ENCODE results near the gene PARP15.

DNA sequence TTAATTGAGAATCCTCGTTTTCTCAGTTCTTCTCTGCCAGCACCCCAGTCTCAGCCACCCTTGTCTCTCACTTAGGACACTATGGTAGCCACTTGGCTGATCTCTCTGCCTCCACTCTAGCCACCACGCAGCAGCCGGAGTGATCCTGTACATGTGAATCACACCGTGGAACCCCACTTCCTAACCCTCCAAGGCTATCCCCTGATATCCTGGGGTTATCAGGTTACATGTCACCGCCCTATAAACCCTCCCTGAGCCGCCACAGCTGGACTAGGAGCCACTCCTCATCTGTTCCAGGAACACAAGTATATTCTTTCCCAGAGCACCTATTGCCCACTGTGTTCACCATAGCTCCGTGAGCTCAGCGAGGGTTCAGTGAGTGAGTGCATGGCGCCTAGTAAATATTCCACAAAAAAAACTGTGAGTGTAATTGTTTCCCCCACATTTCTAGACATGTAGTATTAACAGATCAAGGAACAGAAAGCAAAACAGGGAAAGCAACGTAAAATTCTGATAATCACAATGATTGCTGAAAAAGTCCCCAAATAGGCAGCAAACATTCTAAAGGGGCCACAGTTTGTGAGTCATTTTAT is 102.5 kb downstream of the PARP15 start:
- TF ChIP-seq, protein P1, sequence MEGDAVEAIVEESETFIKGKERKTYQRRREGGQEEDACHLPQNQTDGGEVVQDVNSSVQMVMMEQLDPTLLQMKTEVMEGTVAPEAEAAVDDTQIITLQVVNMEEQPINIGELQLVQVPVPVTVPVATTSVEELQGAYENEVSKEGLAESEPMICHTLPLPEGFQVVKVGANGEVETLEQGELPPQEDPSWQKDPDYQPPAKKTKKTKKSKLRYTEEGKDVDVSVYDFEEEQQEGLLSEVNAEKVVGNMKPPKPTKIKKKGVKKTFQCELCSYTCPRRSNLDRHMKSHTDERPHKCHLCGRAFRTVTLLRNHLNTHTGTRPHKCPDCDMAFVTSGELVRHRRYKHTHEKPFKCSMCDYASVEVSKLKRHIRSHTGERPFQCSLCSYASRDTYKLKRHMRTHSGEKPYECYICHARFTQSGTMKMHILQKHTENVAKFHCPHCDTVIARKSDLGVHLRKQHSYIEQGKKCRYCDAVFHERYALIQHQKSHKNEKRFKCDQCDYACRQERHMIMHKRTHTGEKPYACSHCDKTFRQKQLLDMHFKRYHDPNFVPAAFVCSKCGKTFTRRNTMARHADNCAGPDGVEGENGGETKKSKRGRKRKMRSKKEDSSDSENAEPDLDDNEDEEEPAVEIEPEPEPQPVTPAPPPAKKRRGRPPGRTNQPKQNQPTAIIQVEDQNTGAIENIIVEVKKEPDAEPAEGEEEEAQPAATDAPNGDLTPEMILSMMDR (optimal IDR thresholded peaks at IDR 0.05 in 1 of 3, IDR thresholded peaks at IDR 0.05 in 1 of 3, conservative IDR thresholded peaks at IDR 0.05 in 1 of 3; ENCODE audit: extremely low read depth in 1 of 3, insufficient read depth in 2 of 3, low read length in 3 of 3), result no peak
- no peak for TF ChIP-seq EZH2 (IDR thresholded peaks at IDR 0.05; ENCODE audit: low read length)

All from keratinocyte (primary cell).